K562 (cell line): ENCODE results near the gene MEP1B. TPM values are rescaled to one million over a fixed set of nuclear protein-coding genes. Genes with fewer than 3 reads are reported as not detected.

Experiments
- ATAC-seq: fragments of 200-7000 bp; cut with Tn5 transposase; 3 replicates; pipeline ENCODE4 v1.9.1; 2020; ENCODE audit warnings: moderate library complexity
- BruUV-seq: library from RNA; stranded (reverse); fragments of 400-500 nt; replicated peaks from 2 replicates; lab custom pipeline; 2021; lab: Mats Ljungman, UMichigan
- CTCF ChIA-PET: fragments of 300-600 bp; formaldehyde crosslinking; extraction: SDS; loops from one replicate; lab custom pipeline; 2021; ENCODE audit warnings: low intra/inter-chr PET ratio; lab: Yijun Ruan, JAX
- POLR2A ChIA-PET: fragments of 300-600, 350-650 bp; sonication (Branson Sonifier 250); formaldehyde crosslinking; extraction: SDS; loops from one replicate; lab custom pipeline; 2021; ENCODE audit warnings: antibody characterized with exemption, inconsistent platforms; lab: Yijun Ruan, JAX
- DNase-seq, 4 experiments: peaks; one replicate each; pipeline versions ENCODE4 v3.0.0 to v3.0.0-alpha.2; 2011 to 2018; ENCODE audit warnings: low spot score in 3 of 4, mixed read lengths in 3 of 4; ENCODE audit errors: extremely low read depth in 1 of 4
- FAIRE-seq: peaks from 2 replicates; lab custom pipeline; 2011; peaks lifted over from hg19 to GRCh38; lab: Jason Lieb, UNC
- H2AFZ ChIP-seq: 2 replicates; pipeline ENCODE4 v1.6.0; 2011; ENCODE audit warnings: low read depth, low read length, control low read depth, inconsistent platforms
- H3K27ac ChIP-seq: fragments of 200-600 bp; 3 replicates; pipeline ENCODE4 v1.8.0; 2011; ENCODE audit warnings: low read depth, mild to moderate bottlenecking, control low read depth, inconsistent platforms, low read length, moderate library complexity, mixed read lengths; ENCODE audit errors: extremely low read depth
- H3K27me3 ChIP-seq, 2 experiments: fragments of 300-600 bp in 1 of 2; 2 replicates in 1 of 2; 3 replicates in 1 of 2; pipeline versions ENCODE4 v1.6.0 to v1.8.0; 2011; ENCODE audit warnings: inconsistent platforms in 2 of 2, low read length in 2 of 2, mild to moderate bottlenecking in 1 of 2, mixed read lengths in 1 of 2, moderate library complexity in 1 of 2; ENCODE audit not compliant: control insufficient read depth in 2 of 2, insufficient read depth in 2 of 2
- H3K36me3 ChIP-seq: fragments of 300-600 bp; 3 replicates; pipeline ENCODE4 v1.8.0; 2011; ENCODE audit warnings: mild to moderate bottlenecking, low read length, inconsistent platforms; ENCODE audit not compliant: control insufficient read depth, insufficient read depth
- H3K4me1 ChIP-seq, 2 experiments: fragments of 200-600 bp in 1 of 2; replicated peaks in 1 of 2; 2 replicates in 1 of 2; 3 replicates in 1 of 2; pipeline versions ENCODE4 v1.5.1 to v1.8.0; 2011; ENCODE audit warnings: inconsistent platforms in 2 of 2, low read length in 2 of 2, mild to moderate bottlenecking in 1 of 2, mixed read lengths in 1 of 2, moderate library complexity in 1 of 2; ENCODE audit not compliant: control insufficient read depth in 2 of 2, insufficient read depth in 2 of 2
- H3K4me2 ChIP-seq: 2 replicates; pipeline ENCODE4 v1.6.1; 2011; ENCODE audit warnings: low read length, control low read depth, inconsistent platforms, mixed read lengths; ENCODE audit not compliant: insufficient read depth
- H3K4me3 ChIP-seq: fragments of 200-600 bp; sonication (generic), shearing (Covaris generic); 2 replicates; pipeline ENCODE4 v1.5.1; 2016; ENCODE audit warnings: control low read depth, inconsistent platforms
- H3K79me2 ChIP-seq: fragments of 200-600 bp; 3 replicates; pipeline ENCODE4 v1.8.0; 2011; ENCODE audit warnings: low read length, inconsistent platforms; ENCODE audit not compliant: control insufficient read depth, insufficient read depth
- H3K9ac ChIP-seq, 2 experiments: 2 replicates each; pipeline versions ENCODE4 v1.6.0 to v1.6.1; 2011; ENCODE audit warnings: low read depth in 2 of 2, low read length in 2 of 2, control low read depth in 1 of 2, inconsistent platforms in 1 of 2, mild to moderate bottlenecking in 1 of 2, mixed read lengths in 1 of 2; ENCODE audit not compliant: insufficient read depth in 1 of 2
- H3K9me1 ChIP-seq: one replicate; pipeline ENCODE4 v1.6.0; 2011; ENCODE audit warnings: inconsistent platforms, mild to moderate bottlenecking, low read length, moderate library complexity; ENCODE audit not compliant: control insufficient read depth, insufficient read depth
- H3K9me3 ChIP-seq: replicated peaks from 2 replicates; pipeline ENCODE4 v1.5.1; 2011; ENCODE audit warnings: low read depth, low read length, inconsistent platforms; ENCODE audit not compliant: control insufficient read depth, insufficient read depth
- H4K20me1 ChIP-seq: replicated peaks from 2 replicates; pipeline ENCODE4 v1.6.1; 2011; ENCODE audit warnings: low read length, inconsistent platforms, mixed read lengths; ENCODE audit not compliant: control insufficient read depth, insufficient read depth
- ARID1B ChIP-seq: fragments of 450-650 bp; IDR thresholded peaks from 2 replicates; pipeline ENCODE4 v1.6.1; 2016; ENCODE audit warnings: antibody characterized with exemption, mild to moderate bottlenecking, inconsistent platforms
- ATF2 ChIP-seq: sonication (generic); formaldehyde crosslinking; IDR thresholded peaks from 2 replicates; pipeline ENCODE4 v1.8.1; 2022; ENCODE audit warnings: missing genetic modification reagents
- CBX5 ChIP-seq: IDR thresholded peaks from 2 replicates; pipeline ENCODE4 v1.6.1; 2014; ENCODE audit warnings: low read depth, borderline replicate concordance
- HCFC1 ChIP-seq: IDR thresholded peaks from 2 replicates; pipeline ENCODE4 v1.6.1; 2012; ENCODE audit warnings: low read depth, low read length, improper control_type of control experiment
- HDAC6 ChIP-seq: IDR thresholded peaks from 2 replicates; pipeline ENCODE4 v1.6.1; 2012; ENCODE audit warnings: low read depth, mild to moderate bottlenecking, control low read depth, inconsistent platforms, low read length, moderate library complexity
- MCM3 ChIP-seq: fragments of 450-650 bp; IDR thresholded peaks from 2 replicates; pipeline ENCODE4 v1.6.1; 2016
- PBX2 ChIP-seq, 2 experiments: IDR thresholded peaks in 1 of 2; conservative IDR thresholded peaks in 1 of 2; 2 replicates each; pipeline ENCODE4 v1.6.1; 2016; ENCODE audit warnings: low read depth in 2 of 2, mild to moderate bottlenecking in 1 of 2, missing compliant biosample characterization in 1 of 2, missing genetic modification characterization in 1 of 2, moderate library complexity in 1 of 2
- PREB ChIP-seq: sonication (generic); formaldehyde crosslinking; IDR thresholded peaks from 2 replicates; pipeline ENCODE4 v1.8.1; 2023; ENCODE audit warnings: mild to moderate bottlenecking, missing genetic modification reagents
- RBM15 ChIP-seq: fragments of 200-400 bp; formaldehyde crosslinking; IDR thresholded peaks from 2 replicates; pipeline ENCODE4 v1.6.1; 2018; ENCODE audit warnings: mild to moderate bottlenecking, low read length, moderate library complexity; ENCODE audit not compliant: insufficient read depth
- TAF1 ChIP-seq: IDR thresholded peaks from 2 replicates; pipeline ENCODE4 v1.6.1; 2011; ENCODE audit warnings: mild to moderate bottlenecking, low read length, moderate library complexity; ENCODE audit not compliant: insufficient read depth, control insufficient read depth, severe bottlenecking; ENCODE audit errors: extremely low read depth
- XRCC3 ChIP-seq: fragments of 450-650 bp; IDR thresholded peaks from 2 replicates; pipeline ENCODE4 v1.6.1; 2017; ENCODE audit warnings: mild to moderate bottlenecking, moderate library complexity
- ZNF197 ChIP-seq: fragments of 200-800 bp; sonication (Bioruptor generic); IDR thresholded peaks from 2 replicates; pipeline ENCODE4 v1.6.1; 2016; ENCODE audit warnings: low read depth, missing genetic modification characterization, missing compliant biosample characterization
- ZNF398 ChIP-seq: fragments of 250-450 bp; sonication (Bioruptor Pico); IDR thresholded peaks from 2 replicates; pipeline ENCODE4 v1.8.0; 2021; ENCODE audit warnings: moderate library complexity, mild to moderate bottlenecking, inconsistent platforms
- ZNF445 ChIP-seq: fragments of 250-450 bp; sonication (Bioruptor Pico); IDR thresholded peaks from 2 replicates; pipeline ENCODE4 v1.4.0; 2020; ENCODE audit warnings: low read depth, mild to moderate bottlenecking, moderate library complexity
- WGBS: fragments of 100-300 bp; shearing (Covaris generic); methylation state at CpG from one replicate; pipeline ENCODE4 v1.1.6; 2016; ENCODE audit warnings: low coverage, mixed read lengths; ENCODE audit not compliant: insufficient coverage; ENCODE audit errors: missing lambda C conversion rate; 5-methylcytosine and 5-hydroxymethylcytosine counted together
- in situ Hi-C: fragments of 300-500 bp; cut with MboI; formaldehyde crosslinking; loops from 4 replicates; pipeline ENCODE4 v1.15.0; 2018; ENCODE audit warnings: inconsistent platforms, mixed read lengths
- intact Hi-C: fragments of 100-400 bp; cut with micrococcal nuclease; formaldehyde crosslinking; loops from 2 replicates; pipeline ENCODE4 v1.14.2; 2022
- polyA plus RNA-seq, 8 experiments: library from polyadenylated mRNA; depleted of rRNA in 4 of 8; stranded (reverse) in 5 of 8; unstranded in 3 of 8; fragments of >200 nt; fragmentation: Nextera tagmentation in 2 of 8; fragmentation: Illumina TruSeq in 1 of 8; extraction: Ambion mirVana in 2 of 8; extraction: Trizol in 1 of 8; gene quantifications; 2 replicates each; pipeline versions ENCODE4 v1.2.1 to v1.2.3, GENCODE V29; 2011 to 2014; ENCODE audit warnings: inconsistent platforms in 1 of 8, missing spikeins in 1 of 8
- total RNA-seq, 7 experiments: library from RNA; depleted of rRNA in 6 of 7; stranded (reverse); fragments of >200 nt in 6 of 7; fragmentation: Illumina TruSeq in 2 of 7; extraction: Trizol in 2 of 7; gene quantifications; 2 replicates each; pipeline versions ENCODE4 v1.2.1 to v1.2.3, GENCODE V29; 2011 to 2021; ENCODE audit warnings: low replicate concordance in 1 of 7

MEP1B gene
- total and polyA plus RNA-seq, 9 of the 15 experiments (the other 6 are each of a cell fraction or from before 2014, with no cell fraction given), result 0.03 to 0.11 TPM; not detected in 7

- Histone ChIP-seq H3K4me2 (no peak overlapping the region), H3K79me2 (no peaks in the 10 kb centered on the region), H2AFZ (no peak overlapping the region), H3K9me1 (no peaks in the 10 kb centered on the region), H3K27me3 (no peaks in the 10 kb centered on the region), H4K20me1 (no peaks in the 10 kb centered on the region; the same call in 1 of the 2 replicates), H3K27ac (no peak overlapping the region), H3K4me1 (no peaks in the 10 kb centered on the region), H3K9ac (no peak overlapping the region), H3K4me3 (no peak overlapping the region), H3K9me3 (no peaks in the 10 kb centered on the region), H3K36me3 (no peaks in the 10 kb centered on the region)
- ChIA-PET POLR2A (no interaction called here), CTCF (no interaction called here)
- in situ Hi-C loops (no loop called here), intact Hi-C loops (no loop called here)
- no peak for FAIRE-seq
- 0% methylated on average over 5 of the region's 5 CpGs for WGBS
- no peak for ATAC-seq
- DNase-seq, result no peak
- no TSS peak for BruUV-seq
- TF ChIP-seq ATF2 (CRISPR knock-in tag) (no peak), ARID1B (no peak), PREB (no peak), RBM15 (no peak), ZNF197 (CRISPR knock-in tag) (no peak), TAF1 (no peak), XRCC3 (no peak), HDAC6 (no peak), ZNF398 (no peak), ZNF445 (no peak), MCM3 (no peak), PBX2 (CRISPR knock-in tag; IDR thresholded peaks at IDR 0.05; ENCODE audit: low read depth) (no peak), PBX2 (tag; conservative IDR thresholded peaks at IDR 0.05; ENCODE audit: low read depth) (no peak), HCFC1 (no peak), CBX5 (no peak)
These were observed 67.4 kb downstream of the MEP1B start for GRCh38 chr18:32257084-32257785.
